Left cardiac atrium (tissue), 4 donors: Measurements from ENCODE around the gene PLEKHN1. TPM values are rescaled to one million over a fixed set of nuclear protein-coding genes. Genes with fewer than 3 reads are reported as not detected.
"Not testable (repeated sequence)": the region's sequence is repeated elsewhere in the genome, so short reads cannot be mapped to it uniquely, and the experiment has no call there.

Experiments used
- ATAC-seq, 2 donors: fragments of 200-7000 bp; cut with Tn5 transposase; one replicate each; pipeline ENCODE4 v1.9.1; 2020; ENCODE audit warnings: mild to moderate bottlenecking in 2 of 2, moderate library complexity in 2 of 2
- DNase-seq: peaks from one replicate; pipeline ENCODE4 v3.0.0-alpha.2; 2020
- intact Hi-C, 2 donors: fragments of 100-400 bp; cut with DNase I; formaldehyde crosslinking; loops; one replicate each; pipeline versions ENCODE4 v1.14.1 to v1.15.1; 2022 to 2023
- total RNA-seq, 2 donors: library from RNA; stranded (reverse); fragmentation: NEBNext Ultra II Directional; extraction: Animal tissue kit (Norgen Biotek cat#: 25700); gene quantifications; one replicate each; pipeline ENCODE4 v1.2.1, GENCODE V29; 2021
- donor health status: DM: no; HTN: yes; CAD: no.
- donor health status: DM: no; HTN: yes; CAD: no; lungs with severe emphysema.
- donor health status: DM: yes; HTN: yes; CAD: no.
- donor health status: Dilated cardiomyopathy.

Gene PLEKHN1
- total RNA-seq, 2 donors from 2014 or later: 0.38 to 0.50 TPM

DNA sequence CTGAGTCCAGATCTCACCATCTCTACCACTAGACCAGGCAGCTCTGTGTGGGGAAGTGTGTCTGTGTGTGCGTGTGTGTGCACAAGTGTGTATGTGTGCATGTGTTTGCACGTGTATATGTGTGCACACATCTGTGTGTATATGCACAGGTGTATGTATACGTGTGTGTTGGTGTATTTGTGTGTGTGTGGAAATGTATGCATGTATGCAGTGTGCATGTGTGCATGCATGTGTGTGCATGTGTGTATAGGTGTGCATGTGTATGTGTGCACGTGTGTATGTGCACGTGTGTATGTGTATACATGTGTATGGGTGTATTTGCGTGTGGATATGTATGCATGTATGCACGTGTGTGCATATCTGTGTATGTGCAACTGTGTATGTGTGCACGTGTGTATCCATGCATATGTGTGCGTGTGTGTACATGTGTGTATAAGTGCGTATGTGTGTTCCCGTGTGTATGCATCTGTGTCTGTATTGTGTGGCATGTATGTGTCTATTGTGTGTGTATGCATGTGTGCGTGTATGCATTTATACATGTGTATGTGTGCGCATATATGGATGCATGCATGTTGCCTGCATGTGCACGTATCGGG, 3.1 kb downstream of the PLEKHN1 start:
- intact Hi-C loops: no loop called here
- no peak for DNase-seq

DNA sequence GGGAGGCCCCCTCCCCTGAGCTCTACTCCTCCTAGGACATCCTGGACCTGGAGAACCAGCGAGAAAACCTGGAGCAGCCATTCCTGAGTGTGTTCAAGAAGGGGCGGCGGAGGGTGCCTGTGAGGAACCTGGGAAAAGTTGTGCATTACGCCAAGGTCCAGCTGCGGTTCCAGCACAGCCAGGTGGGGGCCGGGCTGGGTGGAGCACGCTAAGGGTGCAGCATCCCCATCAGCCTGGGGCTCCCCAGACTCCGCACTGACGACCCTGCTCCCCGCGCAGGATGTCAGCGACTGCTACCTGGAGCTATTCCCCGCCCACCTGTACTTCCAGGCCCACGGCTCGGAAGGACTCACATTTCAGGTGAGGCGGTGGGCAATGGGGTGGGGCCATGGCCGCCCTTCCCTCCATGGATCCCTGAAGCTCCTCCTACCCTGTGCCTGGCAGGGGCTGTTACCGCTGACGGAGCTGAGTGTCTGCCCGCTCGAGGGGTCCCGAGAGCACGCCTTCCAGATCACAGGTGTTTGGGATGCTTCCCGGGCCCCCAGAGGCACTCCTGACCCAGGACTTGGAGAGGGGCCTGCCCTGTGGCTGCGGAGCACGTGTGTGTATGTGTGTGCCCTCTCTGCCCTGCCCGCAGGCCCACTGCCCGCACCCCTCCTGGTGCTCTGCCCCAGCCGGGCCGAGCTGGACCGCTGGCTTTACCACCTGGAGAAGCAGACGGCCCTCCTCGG, 4.1 kb downstream of the PLEKHN1 start:
- no peak for ATAC-seq
- no peak for DNase-seq
- intact Hi-C loops: no loop called here

More for the DNA sequence above, 3.1 kb downstream of the PLEKHN1 start:
- ATAC-seq: no peak

DNA sequence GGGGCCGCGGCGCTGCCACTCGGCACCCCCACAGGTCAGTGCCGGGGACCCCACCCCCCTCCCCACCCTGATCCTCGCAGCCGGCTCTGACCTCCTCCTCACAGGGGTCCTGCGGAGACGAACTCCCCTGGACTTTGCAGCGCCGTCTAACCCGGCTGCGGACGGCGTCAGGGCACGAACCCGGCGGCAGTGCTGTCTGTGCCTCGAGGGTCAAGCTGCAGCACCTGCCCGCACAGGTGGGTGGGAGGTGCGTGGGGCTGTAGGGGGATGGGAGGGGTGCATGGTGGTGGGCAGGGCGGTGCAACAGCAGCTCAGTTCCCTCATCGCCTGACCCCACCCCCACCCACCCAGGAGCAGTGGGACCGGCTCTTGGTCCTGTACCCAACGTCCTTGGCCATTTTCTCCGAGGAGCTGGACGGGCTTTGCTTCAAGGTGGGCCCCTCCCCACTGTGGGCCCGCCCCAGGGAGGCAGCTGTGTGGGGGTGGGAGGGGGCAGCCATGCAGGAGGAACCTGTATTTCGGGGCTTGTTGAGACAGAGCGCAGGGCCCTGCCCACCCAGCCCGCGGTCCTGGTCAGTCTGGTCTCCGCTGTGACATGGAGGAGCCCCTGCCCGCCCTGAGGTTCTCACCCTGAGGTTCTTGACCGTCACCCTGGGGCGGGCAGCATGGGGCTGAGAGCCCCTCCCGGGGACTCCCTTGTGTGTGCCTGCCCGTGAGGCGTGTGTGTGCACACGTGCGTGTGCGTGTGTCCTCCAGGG, 4.9 kb downstream of the PLEKHN1 start:
- ATAC-seq (no peak), DNase-seq (no peak)
- intact Hi-C loops: no loop called here

DNA sequence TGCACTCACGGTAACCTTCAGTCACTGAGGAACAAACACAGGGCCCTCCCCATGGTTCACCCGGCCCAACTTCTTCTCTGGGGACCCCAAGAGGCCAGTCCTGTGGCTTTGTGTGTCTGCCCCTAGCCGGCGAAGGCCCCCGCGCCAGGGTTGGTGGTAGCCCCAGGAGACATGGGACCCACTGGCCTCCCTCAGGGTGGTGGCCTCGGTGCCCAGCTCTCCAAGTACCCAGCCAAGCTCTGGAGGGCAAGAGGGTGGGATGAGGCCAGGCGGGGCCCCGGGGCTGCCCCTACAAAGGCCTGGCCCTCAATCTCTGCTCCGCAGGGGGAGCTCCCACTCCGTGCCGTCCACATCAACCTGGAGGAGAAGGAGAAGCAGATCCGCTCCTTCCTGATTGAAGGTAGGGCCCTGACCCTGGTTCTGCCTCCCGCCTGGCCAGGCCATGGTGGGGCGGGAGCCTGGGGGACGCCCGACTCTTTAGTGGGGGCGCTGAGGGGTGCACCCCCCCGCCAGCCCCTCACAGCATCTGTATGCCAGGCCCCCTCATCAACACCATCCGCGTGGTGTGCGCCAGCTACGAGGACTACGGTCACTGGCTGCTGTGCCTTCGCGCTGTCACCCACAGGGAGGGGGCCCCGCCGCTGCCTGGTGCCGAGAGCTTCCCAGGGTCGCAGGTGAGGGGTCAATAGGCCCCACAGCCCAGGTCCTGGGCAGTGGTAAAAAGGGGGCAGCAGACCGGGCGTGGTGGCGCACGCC, 5.6 kb downstream of the PLEKHN1 start:
- ATAC-seq (no peak), DNase-seq (no peak)
- intact Hi-C loops: no loop called here

DNA sequence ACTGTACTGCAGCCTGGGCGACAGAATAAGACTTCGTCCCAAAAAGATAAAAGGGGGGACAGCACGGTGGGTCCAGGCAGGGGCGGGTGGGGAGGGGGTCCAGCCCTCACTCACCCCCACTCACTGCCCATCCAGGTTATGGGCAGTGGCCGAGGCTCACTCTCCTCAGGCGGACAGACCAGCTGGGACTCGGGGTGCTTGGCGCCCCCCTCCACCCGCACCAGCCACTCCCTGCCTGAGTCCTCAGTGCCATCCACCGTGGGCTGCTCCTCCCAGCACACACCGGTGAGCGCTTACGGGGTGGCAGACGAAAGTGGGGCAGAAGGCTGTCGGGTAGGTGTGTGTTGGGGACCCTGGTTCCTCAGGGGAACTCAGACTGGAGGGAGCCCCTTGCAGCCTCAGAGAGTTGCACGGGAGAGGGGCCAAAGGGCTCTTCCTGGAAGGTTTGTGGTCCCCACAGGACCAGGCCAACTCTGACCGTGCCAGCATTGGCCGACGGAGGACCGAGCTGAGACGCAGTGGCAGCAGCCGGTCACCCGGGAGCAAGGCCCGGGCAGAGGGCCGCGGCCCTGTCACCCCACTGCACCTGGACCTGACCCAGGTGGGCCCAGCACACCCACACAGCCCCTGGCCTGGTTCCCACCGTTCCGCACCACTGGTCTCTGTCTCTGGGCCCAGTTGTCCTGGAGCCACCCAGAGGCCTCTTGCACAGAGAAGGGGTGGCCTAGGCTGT, 6.6 kb downstream of the PLEKHN1 start:
- intact Hi-C loops: no loop called here
- ATAC-seq (no peak), DNase-seq (no peak)

DNA sequence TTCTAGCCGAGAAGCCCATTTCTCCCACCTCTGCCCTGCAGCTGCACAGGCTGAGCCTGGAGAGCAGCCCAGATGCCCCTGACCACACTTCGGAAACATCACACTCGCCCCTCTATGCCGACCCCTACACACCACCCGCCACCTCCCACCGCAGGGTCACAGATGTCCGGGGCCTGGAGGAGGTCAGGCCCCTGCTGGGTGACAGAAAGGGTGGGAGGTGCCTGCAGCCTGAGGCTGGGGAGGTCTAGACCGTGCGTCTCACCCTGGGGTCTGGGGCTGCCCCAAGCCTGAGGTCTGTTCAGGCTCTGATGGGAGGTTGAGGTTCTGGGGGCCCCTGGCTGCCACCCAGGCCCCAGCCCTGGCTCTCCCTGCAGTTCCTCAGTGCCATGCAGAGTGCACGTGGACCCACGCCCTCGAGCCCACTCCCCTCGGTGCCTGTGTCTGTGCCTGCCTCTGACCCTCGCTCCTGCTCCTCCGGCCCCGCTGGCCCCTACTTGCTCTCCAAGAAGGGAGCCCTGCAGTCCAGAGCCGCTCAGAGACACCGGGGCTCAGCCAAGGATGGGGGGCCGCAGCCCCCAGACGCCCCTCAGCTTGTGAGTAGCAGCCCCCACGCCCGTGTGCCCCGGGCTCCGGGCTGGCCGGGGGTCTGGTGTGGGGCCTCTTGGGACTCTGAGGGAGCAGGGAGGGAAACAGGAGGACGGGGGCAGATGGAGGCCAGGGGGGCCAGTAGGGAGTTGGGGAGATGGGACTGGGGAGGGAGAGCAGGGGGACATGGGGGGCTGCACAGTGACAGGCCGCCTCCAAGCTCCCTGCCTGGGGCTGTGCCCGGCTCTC, 7.4 kb downstream of the PLEKHN1 start:
- DNase-seq (no peak), ATAC-seq (no peak)
- intact Hi-C loops: no loop called here

DNA sequence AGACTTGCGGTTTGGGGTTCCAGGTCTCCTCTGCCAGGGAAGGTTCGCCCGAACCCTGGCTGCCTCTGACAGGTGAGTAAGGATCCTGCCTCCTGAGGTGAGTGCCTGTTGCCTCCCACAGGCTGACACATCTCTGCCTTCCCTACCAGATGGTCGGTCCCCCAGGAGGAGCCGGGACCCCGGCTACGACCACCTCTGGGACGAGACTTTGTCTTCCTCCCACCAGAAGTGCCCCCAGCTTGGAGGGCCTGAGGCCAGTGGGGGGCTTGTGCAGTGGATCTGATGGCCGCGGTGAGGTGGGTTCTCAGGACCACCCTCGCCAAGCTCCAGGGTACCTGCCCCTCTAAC, 8.0 kb downstream of the PLEKHN1 start:
- ATAC-seq: no peak
- DNase-seq: no peak
- intact Hi-C loops: no loop called here

DNA sequence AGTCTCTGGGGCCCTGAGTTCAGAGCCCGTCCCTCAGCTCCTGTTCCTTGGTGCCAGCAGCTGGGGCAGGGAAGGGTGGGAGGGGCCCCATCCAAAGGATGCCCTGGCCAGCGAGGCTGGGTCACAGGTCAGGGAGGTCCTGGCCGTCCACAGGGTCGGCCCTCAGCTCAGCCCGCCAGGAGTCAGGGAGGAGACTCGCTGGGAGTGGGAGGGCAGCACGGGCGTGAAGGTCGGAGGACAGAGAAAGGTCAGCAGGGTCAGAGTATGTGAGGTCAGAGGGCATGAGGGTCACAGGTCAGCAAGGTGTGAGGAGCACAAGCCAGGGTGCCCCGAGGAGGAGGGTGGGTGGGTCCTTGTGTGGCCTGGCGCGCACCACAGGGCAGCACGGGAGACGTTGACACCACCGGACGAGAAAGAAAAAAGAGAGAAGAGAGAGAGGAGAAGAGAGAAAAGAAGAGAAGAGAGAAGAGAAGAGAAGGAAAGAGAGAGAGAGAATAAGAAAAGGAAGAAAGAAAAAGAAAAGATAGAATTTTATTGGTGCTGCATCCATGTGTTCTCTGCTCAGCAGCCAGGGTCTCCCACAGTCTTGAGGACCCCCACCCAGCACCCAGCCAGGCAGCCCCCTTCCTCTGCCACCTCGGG, 8.5 kb downstream of the PLEKHN1 start:
- intact Hi-C loops: no loop called here
- ATAC-seq (no peak), DNase-seq (no peak)

DNA sequence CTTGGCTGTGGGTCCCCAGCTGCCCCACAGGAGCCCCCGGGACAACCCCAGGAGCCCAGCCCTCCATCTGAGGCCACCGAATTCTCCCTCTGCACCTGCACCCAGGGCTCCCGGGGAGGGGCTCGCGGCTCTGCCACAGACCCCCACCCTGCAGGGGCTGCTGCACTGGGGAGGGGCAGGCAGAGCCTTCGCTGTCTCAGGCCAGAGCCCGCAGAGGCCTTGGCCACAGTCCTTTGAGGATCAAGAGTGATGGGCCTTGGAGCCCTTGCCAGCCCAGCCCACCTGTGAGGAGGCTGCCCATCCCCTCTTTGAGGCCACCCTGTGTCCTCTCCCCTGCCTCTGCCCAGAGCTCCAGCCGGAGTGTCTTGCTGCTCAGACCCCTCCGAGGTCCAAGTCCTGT, 9.1 kb downstream of the PLEKHN1 start:
- intact Hi-C loops: no loop called here
- DNase-seq (no peak), ATAC-seq (no peak)

DNA sequence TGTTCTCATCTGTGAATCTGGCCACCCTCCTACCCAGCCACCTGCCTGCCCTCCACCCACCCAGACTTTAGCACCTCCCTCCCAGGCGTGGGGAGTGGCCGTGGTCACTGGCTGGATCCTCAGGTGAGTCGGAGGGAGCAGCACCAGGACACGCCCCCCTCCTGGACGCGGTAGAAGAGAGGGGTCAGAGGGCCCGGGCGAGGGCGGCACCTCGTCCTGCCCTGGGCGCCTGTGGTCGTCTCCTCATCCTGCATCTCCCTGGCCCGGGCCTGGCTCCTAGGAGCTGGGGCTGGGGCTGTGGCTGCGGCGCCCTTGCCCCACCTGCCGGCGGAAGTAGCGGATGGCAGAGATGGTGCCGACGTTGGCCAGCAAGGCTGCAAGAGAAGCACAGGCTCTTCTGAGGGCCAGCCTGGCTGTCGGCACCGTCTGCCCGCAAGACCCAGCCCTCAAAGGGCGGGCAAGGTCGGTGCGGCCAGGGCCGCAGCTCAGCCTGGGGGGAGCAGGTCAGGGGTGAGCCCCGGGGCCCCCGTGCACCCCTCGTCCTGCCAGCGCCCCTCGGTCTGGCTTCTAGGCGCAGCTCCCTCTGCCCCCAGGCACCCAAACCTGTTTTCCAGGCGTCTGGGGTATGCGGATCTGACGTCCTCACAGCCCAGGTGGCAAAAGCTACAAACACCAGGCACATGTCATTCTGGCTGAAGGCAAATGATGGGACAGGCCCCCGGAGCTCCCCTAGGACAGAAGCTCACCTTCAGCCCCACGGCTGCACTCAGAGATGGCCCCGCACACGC, 9.8 kb downstream of the PLEKHN1 start:
- ATAC-seq (peak; percentile 37 to 48), DNase-seq (peak; percentile 58)
- intact Hi-C loops: no loop called here

DNA sequence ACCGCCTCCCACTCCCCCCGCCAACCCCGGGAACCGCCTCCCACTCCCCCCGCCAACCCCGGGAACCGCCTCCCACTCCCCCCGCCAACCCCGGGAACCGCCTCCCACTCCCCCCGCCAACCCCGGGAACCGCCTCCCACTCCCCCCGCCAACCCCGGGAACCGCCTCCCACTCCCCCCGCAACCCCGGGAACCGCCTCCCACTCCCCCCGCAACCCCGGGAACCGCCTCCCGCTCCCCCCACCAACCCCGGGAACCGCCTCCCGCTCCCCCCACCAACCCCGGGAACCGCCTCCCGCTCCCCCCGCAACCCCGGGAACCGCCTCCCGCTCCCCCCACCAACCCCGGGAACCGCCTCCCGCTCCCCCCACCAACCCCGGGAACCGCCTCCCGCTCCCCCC, 10.5 kb downstream of the PLEKHN1 start:
- ATAC-seq, intact Hi-C loops: not testable (repeated sequence)
- peak; percentile 34 for DNase-seq

DNA sequence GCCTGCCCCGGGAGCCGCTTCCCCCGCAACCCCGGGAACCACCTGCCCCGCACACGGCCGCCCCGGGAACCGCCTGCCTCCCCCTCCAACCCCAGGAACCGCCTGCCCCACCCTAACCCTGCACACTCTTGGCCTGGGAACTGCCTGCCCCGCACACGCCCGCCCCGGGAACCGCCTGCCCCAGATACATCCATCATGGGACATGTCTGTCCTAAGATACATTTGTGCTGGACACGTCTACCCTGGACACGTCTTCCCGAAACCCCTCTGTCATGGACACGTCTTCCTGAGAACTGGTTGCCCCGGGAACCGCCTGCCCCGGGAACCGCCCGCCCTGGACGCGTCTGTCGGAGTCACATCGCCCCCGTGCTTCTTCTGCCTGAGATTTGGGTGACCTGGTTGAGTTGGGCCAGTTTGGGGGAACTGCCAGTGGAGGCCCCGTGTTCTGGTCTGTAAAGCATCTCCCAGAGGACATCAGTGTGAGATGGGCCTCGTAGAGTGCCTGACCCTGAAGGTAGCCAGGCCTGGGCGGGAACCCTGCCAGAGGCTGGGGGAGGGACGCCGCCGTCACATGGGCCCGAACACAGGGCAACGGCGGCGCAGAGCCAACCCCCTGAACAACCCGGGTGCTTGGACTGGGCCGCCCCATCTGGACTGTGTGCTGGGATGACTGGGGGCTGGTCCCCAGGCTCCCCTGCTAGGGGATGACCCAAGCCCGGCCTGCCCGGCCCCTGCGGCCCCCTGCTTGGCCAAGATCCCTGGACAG, 12.0 kb downstream of the PLEKHN1 start:
- ATAC-seq (no peak), DNase-seq (peak; percentile 25)
- intact Hi-C loops: no loop called here

DNA sequence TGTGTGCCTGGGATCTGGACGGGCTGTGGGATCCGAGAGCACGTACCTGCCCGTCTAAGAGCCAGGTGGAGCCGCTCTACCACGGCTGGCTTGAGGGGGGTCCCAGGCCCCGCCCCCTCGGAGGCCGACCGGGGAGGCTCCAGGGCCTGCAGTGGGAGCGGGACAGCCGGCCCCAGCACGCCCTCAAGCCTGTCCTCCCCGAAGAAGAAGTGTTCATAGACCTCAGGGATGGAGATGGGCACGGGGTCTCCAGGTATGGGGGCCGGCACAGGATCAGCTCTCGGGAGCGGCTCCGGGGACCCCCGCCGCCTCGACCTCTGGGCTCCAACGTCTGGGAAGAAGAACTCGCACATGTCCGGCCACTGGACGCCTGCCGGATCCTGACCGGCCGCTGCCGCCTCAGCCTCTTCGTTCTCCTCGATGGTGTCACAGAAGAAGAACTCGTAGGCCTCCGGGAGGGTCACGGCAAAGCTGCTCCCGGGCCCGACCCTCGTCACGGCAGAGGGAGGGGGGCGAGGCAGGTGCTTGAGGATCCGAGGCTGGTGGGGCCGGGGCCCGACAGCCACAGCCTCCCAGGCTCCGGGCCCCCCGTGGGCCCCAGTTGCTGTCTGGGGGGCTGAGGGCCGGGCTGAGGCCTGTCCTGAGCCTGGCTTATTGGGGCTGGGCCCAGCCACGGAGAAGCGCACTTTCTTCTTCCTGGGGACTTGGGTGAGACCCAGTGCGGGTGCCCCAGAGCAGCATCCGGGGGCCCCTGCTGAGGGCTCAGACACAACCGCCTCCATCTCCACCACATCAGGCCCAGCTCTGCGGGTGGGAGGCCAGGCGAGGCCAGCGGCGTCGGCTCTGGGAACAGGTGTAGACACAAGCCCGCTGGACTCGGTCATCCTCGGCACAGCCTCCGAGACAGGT, 12.8 kb downstream of the PLEKHN1 start:
- no peak for DNase-seq
- intact Hi-C loops: no loop called here
- no peak for ATAC-seq

DNA sequence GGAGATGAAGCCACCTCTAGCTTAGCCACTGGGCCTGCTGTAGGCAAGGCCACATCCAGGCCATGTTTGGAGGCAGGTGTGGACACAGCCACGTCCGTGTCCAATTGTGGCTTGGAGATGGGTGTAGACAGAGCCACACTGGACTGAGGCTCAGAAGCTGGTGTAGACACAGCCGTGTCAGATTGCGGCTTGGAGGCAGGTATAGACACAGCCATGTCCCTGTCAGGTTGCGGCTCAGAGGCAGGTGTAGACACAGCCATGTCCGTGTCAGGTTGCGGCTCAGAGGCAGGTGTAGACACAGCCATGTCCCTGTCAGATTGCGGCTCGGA, 13.4 kb downstream of the PLEKHN1 start:
- DNase-seq: no peak
- intact Hi-C loops: loop anchor here in 1 of 2 donors (5.0 kb wide), 1 partner anchor 83 kb away; no protein-coding TSS in a partner anchor
- ATAC-seq: no peak

DNA sequence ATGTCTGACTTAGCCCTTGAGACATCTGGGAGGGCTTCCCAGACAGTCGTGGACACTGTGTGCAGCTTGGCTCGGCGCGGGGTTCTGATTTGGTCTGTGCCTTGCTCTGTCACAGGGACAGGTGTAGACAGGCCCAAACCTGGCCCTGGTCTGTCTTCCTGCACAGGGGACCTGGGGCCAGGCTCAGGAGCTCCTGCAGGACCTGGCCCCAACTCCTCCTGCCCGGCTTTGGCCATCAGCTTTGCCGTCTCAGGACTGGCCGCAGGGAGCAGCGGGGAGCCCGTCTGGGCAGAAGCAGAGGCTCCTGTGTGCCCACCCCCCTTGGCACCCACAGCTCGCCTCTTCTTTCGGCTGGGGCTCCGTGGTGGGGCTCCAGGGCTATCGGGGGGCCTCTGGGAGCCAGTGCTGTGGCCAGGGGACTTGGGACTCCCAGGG, 13.9 kb downstream of the PLEKHN1 start:
- DNase-seq (peak; percentile 24), ATAC-seq (no peak)
- intact Hi-C loops: loop anchor here in 1 of 2 donors (5.0 kb wide), 1 partner anchor 82 kb away; no protein-coding TSS in a partner anchor
